Neural crest cell (in vitro differentiated cells): Measurements from ENCODE around the gene PDZD7. TPM values are rescaled to one million over a fixed set of nuclear protein-coding genes. Genes with fewer than 3 reads are reported as not detected.

Experiments
- DNase-seq: peaks from one replicate; pipeline ENCODE4 v3.0.0; 2021; ENCODE audit warnings: low read depth, mixed read lengths, low spot score
- H3K27ac Mint-ChIP-seq: one replicate; pipeline ENCODE4 v1.8.0; 2021; ENCODE audit warnings: mild to moderate bottlenecking, mixed read lengths; ENCODE audit not compliant: unreplicated experiment
- H3K27me3 Mint-ChIP-seq: 2 replicates; pipeline ENCODE4 v1.8.0; 2021; ENCODE audit warnings: low read depth, mild to moderate bottlenecking, mixed read lengths
- H3K36me3 Mint-ChIP-seq: 2 replicates; pipeline ENCODE4 v1.8.0; 2021; ENCODE audit warnings: low read depth, mild to moderate bottlenecking, mixed read lengths
- H3K4me1 Mint-ChIP-seq: 2 replicates; pipeline ENCODE4 v1.8.0; 2021; ENCODE audit warnings: mixed read lengths
- H3K4me3 Mint-ChIP-seq: one replicate; pipeline ENCODE4 v1.8.0; 2021; ENCODE audit warnings: mild to moderate bottlenecking, mixed read lengths
- H3K9me3 Mint-ChIP-seq: 2 replicates; pipeline ENCODE4 v1.8.0; 2021; ENCODE audit warnings: mixed read lengths
- total RNA-seq: library from RNA; stranded (reverse); gene quantifications from 2 replicates; pipeline ENCODE4 v1.2.1, GENCODE V29; 2021
- TF ChIP-seq, protein P1 (sequence below): fragments of 200-600 bp; sonication (generic); conservative IDR thresholded peaks from 2 replicates; pipeline ENCODE4 v1.5.0; 2021; ENCODE audit warnings: antibody characterized with exemption, mild to moderate bottlenecking

PDZD7 gene
- total RNA-seq, 1 donor from 2014 or later = 0.68 TPM

- H3K36me3 Mint-ChIP-seq = no peaks in the 10 kb centered on the region
- no peak for DNase-seq
- peaks cover 32% of the 10 kb centered on the region for H3K27me3 Mint-ChIP-seq
- peaks cover 7% of the 10 kb centered on the region for H3K4me1 Mint-ChIP-seq
- no peaks in the 10 kb centered on the region for H3K9me3 Mint-ChIP-seq
- peak overlapping the region; percentile 23 for H3K4me3 Mint-ChIP-seq
- H3K27ac Mint-ChIP-seq = no peak overlapping the region
- TF ChIP-seq, protein P1, sequence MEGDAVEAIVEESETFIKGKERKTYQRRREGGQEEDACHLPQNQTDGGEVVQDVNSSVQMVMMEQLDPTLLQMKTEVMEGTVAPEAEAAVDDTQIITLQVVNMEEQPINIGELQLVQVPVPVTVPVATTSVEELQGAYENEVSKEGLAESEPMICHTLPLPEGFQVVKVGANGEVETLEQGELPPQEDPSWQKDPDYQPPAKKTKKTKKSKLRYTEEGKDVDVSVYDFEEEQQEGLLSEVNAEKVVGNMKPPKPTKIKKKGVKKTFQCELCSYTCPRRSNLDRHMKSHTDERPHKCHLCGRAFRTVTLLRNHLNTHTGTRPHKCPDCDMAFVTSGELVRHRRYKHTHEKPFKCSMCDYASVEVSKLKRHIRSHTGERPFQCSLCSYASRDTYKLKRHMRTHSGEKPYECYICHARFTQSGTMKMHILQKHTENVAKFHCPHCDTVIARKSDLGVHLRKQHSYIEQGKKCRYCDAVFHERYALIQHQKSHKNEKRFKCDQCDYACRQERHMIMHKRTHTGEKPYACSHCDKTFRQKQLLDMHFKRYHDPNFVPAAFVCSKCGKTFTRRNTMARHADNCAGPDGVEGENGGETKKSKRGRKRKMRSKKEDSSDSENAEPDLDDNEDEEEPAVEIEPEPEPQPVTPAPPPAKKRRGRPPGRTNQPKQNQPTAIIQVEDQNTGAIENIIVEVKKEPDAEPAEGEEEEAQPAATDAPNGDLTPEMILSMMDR = no peak
These were observed 23.4 kb upstream of the PDZD7 start for GRCh38 chr10:101054351-101054750.

DNA sequence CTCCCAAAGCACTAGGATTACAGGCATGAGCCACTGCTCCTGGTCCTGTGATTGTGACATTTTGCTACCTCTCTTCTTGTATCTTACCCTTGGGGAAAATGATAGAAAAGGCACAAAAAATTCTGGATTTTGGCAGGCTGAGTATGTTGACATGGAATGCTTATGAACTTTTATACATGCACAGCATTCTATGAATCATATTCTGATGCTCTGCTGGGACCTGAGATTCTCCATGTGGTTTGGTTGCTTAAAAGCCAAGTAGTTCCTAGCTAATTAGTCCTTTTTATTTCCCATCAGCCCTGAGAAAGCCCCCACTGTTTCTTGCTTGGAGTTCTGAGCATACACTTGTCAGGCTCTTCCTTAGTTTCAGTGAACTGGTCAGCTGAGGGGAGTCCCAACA is 22.6 kb upstream of the PDZD7 start:
- TF ChIP-seq, protein P1 = no peak
- Mint-ChIP-seq H3K27ac (no peak overlapping the region), H3K27me3 (peaks cover 40% of the 10 kb centered on the region), H3K4me3 (no peak overlapping the region), H3K4me1 (peaks cover 10% of the 10 kb centered on the region), H3K9me3 (no peaks in the 10 kb centered on the region), H3K36me3 (no peaks in the 10 kb centered on the region)
- DNase-seq = no peak

GRCh38 chr10:101052285-101052684 is 21.4 kb upstream of the PDZD7 start:
- peaks cover 53% of the 10 kb centered on the region for H3K27me3 Mint-ChIP-seq

GRCh38 chr10:101050208-101051069 is 19.5 kb upstream of the PDZD7 start:
- TF ChIP-seq, protein P1 = peak; percentile 80
- peaks cover 71% of the 10 kb centered on the region for H3K27me3 Mint-ChIP-seq
- peaks cover 3% of the 10 kb centered on the region for H3K36me3 Mint-ChIP-seq
- H3K9me3 Mint-ChIP-seq = no peaks in the 10 kb centered on the region
- DNase-seq = peak; percentile 84
- H3K4me3 Mint-ChIP-seq = peak overlapping the region; percentile 69
- H3K4me1 Mint-ChIP-seq = peaks cover 25% of the 10 kb centered on the region
- H3K27ac Mint-ChIP-seq = no peak overlapping the region

More at GRCh38 chr10:101052285-101052684, 21.4 kb upstream of the PDZD7 start:
- no peaks in the 10 kb centered on the region for H3K9me3 Mint-ChIP-seq
- H3K4me1 Mint-ChIP-seq = peaks cover 13% of the 10 kb centered on the region
- no peak overlapping the region for H3K27ac Mint-ChIP-seq
- H3K36me3 Mint-ChIP-seq = no peaks in the 10 kb centered on the region
- no peak for DNase-seq
- no peak overlapping the region for H3K4me3 Mint-ChIP-seq
- TF ChIP-seq, protein P1 = no peak

DNA sequence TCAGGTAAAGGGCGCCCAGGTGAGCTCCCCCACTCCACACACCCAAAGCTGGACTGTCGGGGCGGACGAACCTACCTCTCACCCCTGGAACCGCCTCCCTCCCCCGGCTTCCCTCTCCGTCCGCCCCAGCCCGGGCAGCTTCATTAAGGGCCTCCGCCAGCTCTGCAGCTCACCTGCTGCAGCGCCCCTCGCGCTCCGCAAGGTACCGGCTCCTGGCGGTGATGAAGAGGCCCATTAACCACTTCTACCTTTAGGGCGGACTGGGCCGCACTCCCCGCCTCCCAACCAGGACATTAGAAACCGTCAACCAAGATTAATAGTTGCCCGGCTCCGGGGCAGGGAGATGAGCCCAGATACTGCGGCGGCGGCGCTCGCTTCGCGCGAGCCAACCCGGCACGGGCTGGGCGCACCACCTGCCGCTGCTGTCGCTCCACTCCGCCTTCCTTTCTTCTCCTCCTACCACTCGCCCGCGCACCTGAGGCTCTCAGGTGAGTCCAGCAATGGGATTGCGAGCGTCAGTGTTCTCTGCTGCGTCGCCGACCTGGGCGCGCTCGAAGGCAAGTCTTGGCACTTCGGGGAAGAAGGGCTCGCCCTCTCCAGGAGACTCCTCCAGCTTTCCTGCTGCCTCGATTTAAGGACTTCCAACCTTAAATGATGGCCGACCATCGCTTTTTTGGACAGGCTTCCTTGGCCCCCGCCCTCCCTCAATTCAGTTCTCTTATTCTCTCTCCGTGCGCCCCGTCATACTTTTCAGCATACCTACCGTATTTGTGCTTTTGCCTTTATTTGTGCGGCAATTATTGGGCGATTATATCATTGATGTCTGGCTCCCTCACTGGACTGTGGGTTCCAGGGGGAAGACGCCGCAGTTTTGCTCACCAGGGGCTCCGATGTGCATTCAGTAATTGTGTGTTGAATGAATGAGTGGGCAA is 17.3 kb upstream of the PDZD7 start:
- H3K4me3 Mint-ChIP-seq = no peak overlapping the region
- TF ChIP-seq, protein P1 = no peak
- peaks cover 31% of the 10 kb centered on the region for H3K4me1 Mint-ChIP-seq
- H3K9me3 Mint-ChIP-seq = no peaks in the 10 kb centered on the region
- H3K27ac Mint-ChIP-seq = no peak overlapping the region
- H3K36me3 Mint-ChIP-seq = peaks cover 3% of the 10 kb centered on the region
- peaks cover 78% of the 10 kb centered on the region for H3K27me3 Mint-ChIP-seq
- DNase-seq = no peak
